GM12878 (cell line): ENCODE data around the gene TBC1D32. TPM values are rescaled to one million over a fixed set of nuclear protein-coding genes. Genes with fewer than 3 reads are reported as not detected.

Experiments
- ATAC-seq: fragments of 200-7000 bp; cut with Tn5 transposase; 3 replicates; pipeline ENCODE4 v1.9.1; 2020; ENCODE audit warnings: mild to moderate bottlenecking, moderate library complexity
- BruUV-seq: library from RNA; stranded (reverse); fragments of 400-500 nt; replicated peaks from 2 replicates; lab custom pipeline; 2021; lab: Mats Ljungman, UMichigan
- CTCF ChIA-PET: fragments of 300-600 bp; sonication (Branson Sonifier 250); formaldehyde crosslinking; extraction: SDS; loops from one replicate; lab custom pipeline; 2021; ENCODE audit warnings: inconsistent platforms; lab: Yijun Ruan, JAX
- POLR2A ChIA-PET: fragments of 350-600 bp; formaldehyde crosslinking; extraction: SDS; loops from one replicate; lab custom pipeline; 2021; ENCODE audit warnings: inconsistent platforms; lab: Charles Lee
- RAD21 ChIA-PET: fragments of 300-600 bp; sonication (Branson Sonifier 250); formaldehyde crosslinking; loops from one replicate; lab custom pipeline; 2023; ENCODE audit warnings: antibody characterized with exemption; ENCODE audit not compliant: unreplicated experiment; lab: Charles Lee
- SMC1A ChIA-PET: fragments of 300-600 bp; sonication (Branson Sonifier 250); formaldehyde crosslinking; loops from one replicate; lab custom pipeline; 2023; ENCODE audit not compliant: unreplicated experiment, uncharacterized antibody; lab: Charles Lee
- DNase-seq: peaks from one replicate; pipeline ENCODE4 v3.0.0-alpha.2; 2011; ENCODE audit warnings: low read depth, low spot score
- FAIRE-seq: peaks from 3 replicates; lab custom pipeline; 2011; peaks lifted over from hg19 to GRCh38; lab: Jason Lieb, UNC
- H2AFZ ChIP-seq: 2 replicates; pipeline ENCODE4 v1.6.0; 2011; ENCODE audit warnings: low read depth, low read length, control low read depth; ENCODE audit not compliant: control insufficient read depth
- H3K27ac ChIP-seq: 2 replicates; pipeline ENCODE4 v1.5.1; 2011; ENCODE audit warnings: control low read depth; ENCODE audit not compliant: control insufficient read depth, insufficient read depth
- H3K27me3 ChIP-seq, 2 experiments: replicated peaks in 1 of 2; 2 replicates each; pipeline versions ENCODE4 v1.6.0 to v1.6.1; 2011; ENCODE audit warnings: low read length in 1 of 2; ENCODE audit not compliant: control insufficient read depth in 2 of 2, insufficient read depth in 2 of 2
- H3K36me3 ChIP-seq, 2 experiments: 2 replicates each; pipeline ENCODE4 v1.5.1; 2011; ENCODE audit warnings: low read length in 1 of 2; ENCODE audit not compliant: control insufficient read depth in 2 of 2, insufficient read depth in 2 of 2
- H3K4me1 ChIP-seq: 2 replicates; pipeline ENCODE4 v1.6.1; 2011; ENCODE audit warnings: mild to moderate bottlenecking, low read length, moderate library complexity, mixed read lengths; ENCODE audit not compliant: control insufficient read depth, insufficient read depth
- H3K4me2 ChIP-seq: 2 replicates; pipeline ENCODE4 v1.6.0; 2011; ENCODE audit warnings: control low read depth; ENCODE audit not compliant: control insufficient read depth, insufficient read depth
- H3K4me3 ChIP-seq: fragments of 200-600 bp; sonication (generic); 2 replicates; pipeline ENCODE4 v1.5.1; 2016
- H3K79me2 ChIP-seq: 2 replicates; pipeline ENCODE4 v1.6.0; 2011; ENCODE audit warnings: low read length; ENCODE audit not compliant: control insufficient read depth, insufficient read depth
- H3K9ac ChIP-seq: 2 replicates; pipeline ENCODE4 v1.8.0; 2011; ENCODE audit warnings: low read length, control low read depth, mixed read lengths; ENCODE audit not compliant: control insufficient read depth, insufficient read depth
- H3K9me3 ChIP-seq: replicated peaks from 3 replicates; pipeline ENCODE4 v1.5.1; 2011; ENCODE audit warnings: mild to moderate bottlenecking, low read length; ENCODE audit not compliant: control insufficient read depth, insufficient read depth
- H4K20me1 ChIP-seq: 2 replicates; pipeline ENCODE4 v1.6.0; 2011; ENCODE audit not compliant: control insufficient read depth, insufficient read depth
- ATF2 ChIP-seq: IDR thresholded peaks from 2 replicates; pipeline ENCODE4 v1.6.1; 2012; ENCODE audit warnings: low read length, inconsistent platforms
- CEBPB ChIP-seq, 2 experiments: fragments of 150-350 bp in 1 of 2; IDR thresholded peaks; 2 replicates each; pipeline ENCODE4 v1.6.1; 2012 to 2014; ENCODE audit warnings: low read depth in 2 of 2, low read length in 2 of 2, borderline replicate concordance in 1 of 2, inconsistent platforms in 1 of 2
- EZH2 ChIP-seq: IDR thresholded peaks from 2 replicates; pipeline ENCODE4 v1.6.1; 2012; ENCODE audit warnings: low read depth, mild to moderate bottlenecking, control low read depth, inconsistent platforms, low read length, borderline replicate concordance; ENCODE audit not compliant: control insufficient read depth
- HCFC1 ChIP-seq: fragments of 150-350 bp; IDR thresholded peaks from 2 replicates; pipeline ENCODE4 v1.6.1; 2014; ENCODE audit warnings: low read length
- NR2F1 ChIP-seq: fragments of 450-650 bp; conservative IDR thresholded peaks from 2 replicates; pipeline ENCODE4 v1.6.1; 2017; ENCODE audit warnings: mild to moderate bottlenecking
- PKNOX1 ChIP-seq: fragments of 450-650 bp; IDR thresholded peaks from 2 replicates; pipeline ENCODE4 v1.6.1; 2016; ENCODE audit warnings: mild to moderate bottlenecking
- POU2F2 ChIP-seq: IDR thresholded peaks from 3 replicates; pipeline ENCODE4 v1.6.1; 2011; ENCODE audit warnings: low read depth, mild to moderate bottlenecking, low read length, borderline replicate concordance
- RAD21 ChIP-seq: IDR thresholded peaks from 2 replicates; pipeline ENCODE4 v1.6.1; 2011; ENCODE audit warnings: mild to moderate bottlenecking, low read depth, low read length, moderate library complexity; ENCODE audit not compliant: insufficient read depth
- TCF7 ChIP-seq: IDR thresholded peaks from 2 replicates; pipeline ENCODE4 v1.6.1; 2014; ENCODE audit warnings: antibody characterized with exemption, borderline replicate concordance
- ZNF687 ChIP-seq: fragments of 450-650 bp; IDR thresholded peaks from 2 replicates; pipeline ENCODE4 v1.6.1; 2017; ENCODE audit warnings: mild to moderate bottlenecking, moderate library complexity
- WGBS: methylation state at CpG from one replicate; pipeline ENCODE4 v1.1.6; 2016; ENCODE audit warnings: low lambda C conversion rate; ENCODE audit not compliant: insufficient replicate concordance, insufficient coverage; ENCODE audit errors: missing lambda C conversion rate; 5-methylcytosine and 5-hydroxymethylcytosine counted together
- in situ Hi-C: fragments of 300-500 bp; cut with MboI; formaldehyde crosslinking; loops from 9 replicates; pipeline ENCODE4 v1.14.3; 2018; ENCODE audit warnings: mixed read lengths
- intact Hi-C: fragments of 100-400 bp; cut with micrococcal nuclease; formaldehyde crosslinking; loops from one replicate; pipeline ENCODE4 v1.14.2; 2022; ENCODE audit not compliant: unreplicated experiment
- polyA plus RNA-seq, 11 experiments: library from polyadenylated mRNA; depleted of rRNA in 4 of 11; unstranded in 6 of 11; stranded (reverse) in 5 of 11; fragments of >200 nt; fragmentation: Nextera tagmentation in 4 of 11; fragmentation: Illumina TruSeq in 1 of 11; extraction: Ambion mirVana in 4 of 11; extraction: Trizol in 1 of 11; gene quantifications; 1 replicate in 1 of 11; 2 replicates in 10 of 11; pipeline versions ENCODE4 v1.2.1 to v1.2.3, GENCODE V29; 2011 to 2016; ENCODE audit warnings: inconsistent platforms in 2 of 11, missing spikeins in 2 of 11, low read depth in 1 of 11
- total RNA-seq, 4 experiments: library from RNA; depleted of rRNA in 3 of 4; stranded (reverse); fragments of >200 nt in 3 of 4; fragmentation: Illumina TruSeq in 1 of 4; extraction: Trizol in 1 of 4; gene quantifications; 2 replicates each; pipeline versions ENCODE4 v1.2.1 to v1.2.3, GENCODE V29; 2013 to 2021
- TF ChIP-seq, protein P1 (sequence below): fragments of 450-650 bp; IDR thresholded peaks from 2 replicates; pipeline ENCODE4 v1.6.1; 2017; ENCODE audit warnings: mild to moderate bottlenecking, low read depth, inconsistent platforms; ENCODE audit not compliant: poor library complexity, severe bottlenecking

TBC1D32 gene
- total and polyA plus RNA-seq, 10 of the 15 experiments (the other 5 are each of a cell fraction or from before 2014, with no cell fraction given): 2.2 to 10.2 (median 4.1) TPM

DNA sequence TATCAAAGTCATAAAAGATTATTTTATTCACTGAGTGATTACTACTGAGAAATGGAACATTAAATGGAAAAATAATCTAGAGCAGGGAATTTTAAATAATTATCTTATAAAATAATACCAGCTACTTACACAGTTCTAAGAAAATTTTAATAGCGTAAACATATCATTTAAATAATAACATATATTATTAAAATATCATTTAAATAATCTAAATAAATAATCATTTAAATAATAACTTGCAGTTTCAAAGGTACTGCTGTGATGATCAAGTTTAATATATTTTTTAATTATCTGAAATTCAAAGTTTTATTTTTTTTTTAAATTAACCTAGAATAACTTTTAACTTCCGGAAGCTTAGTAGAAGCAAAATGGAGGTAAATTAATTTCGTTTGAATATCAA lies 301.2 kb downstream of the TBC1D32 start (continued):
- TF ChIP-seq ZNF687: no peak
- TF ChIP-seq POU2F2: no peak
- TF ChIP-seq ATF2: no peak
- no peak for TF ChIP-seq HCFC1
- TF ChIP-seq TCF7: no peak

DNA sequence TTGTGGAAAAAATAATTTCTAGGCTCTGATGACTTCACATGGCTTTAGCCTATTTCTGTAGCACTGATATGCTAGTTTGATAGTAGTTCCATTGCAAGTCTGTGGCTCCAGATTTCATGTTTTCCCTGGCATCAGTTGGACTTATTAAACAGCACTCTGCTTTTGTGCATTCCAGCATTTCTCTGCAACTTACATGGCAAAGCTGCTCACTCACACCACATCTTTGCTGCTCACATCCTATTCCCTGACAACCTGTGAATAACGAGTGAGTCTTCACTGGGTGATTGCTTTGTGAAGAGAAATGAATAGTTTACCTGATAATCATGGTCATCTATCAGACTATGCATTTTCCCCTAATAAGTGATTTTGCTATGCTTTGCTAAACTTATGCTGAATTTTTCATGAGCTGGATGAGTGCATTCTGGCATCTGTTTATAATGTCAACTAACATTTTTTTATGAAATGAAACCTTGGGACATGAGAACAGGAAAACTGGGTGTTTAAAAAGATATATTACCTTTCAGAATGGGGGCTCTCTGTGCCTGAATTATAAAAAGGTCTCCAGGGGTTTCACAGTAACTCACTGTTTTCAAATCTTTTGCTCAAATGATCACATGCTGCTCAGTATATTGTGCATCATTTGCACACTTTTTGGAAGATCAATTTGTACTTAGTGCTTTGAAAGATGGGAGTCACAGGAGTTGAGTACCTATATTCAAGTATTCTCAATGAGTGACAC lies 301.8 kb downstream of the TBC1D32 start:
- in situ Hi-C loops: no loop called here
- Histone ChIP-seq H3K9me3 (no peaks in the 10 kb centered on the region), H3K4me2 (no peak overlapping the region), H3K27me3 (no peaks in the 10 kb centered on the region), H4K20me1 (no peaks in the 10 kb centered on the region), H3K36me3 (no peaks in the 10 kb centered on the region), H2AFZ (no peak overlapping the region), H3K9ac (no peak overlapping the region), H3K27ac (no peak overlapping the region), H3K79me2 (no peaks in the 10 kb centered on the region), H3K4me1 (no peaks in the 10 kb centered on the region), H3K4me3 (no peak overlapping the region)
- FAIRE-seq (no peak), ATAC-seq (no peak), DNase-seq (no peak)
- intact Hi-C loops: no loop called here
- TF ChIP-seq, protein P1, sequence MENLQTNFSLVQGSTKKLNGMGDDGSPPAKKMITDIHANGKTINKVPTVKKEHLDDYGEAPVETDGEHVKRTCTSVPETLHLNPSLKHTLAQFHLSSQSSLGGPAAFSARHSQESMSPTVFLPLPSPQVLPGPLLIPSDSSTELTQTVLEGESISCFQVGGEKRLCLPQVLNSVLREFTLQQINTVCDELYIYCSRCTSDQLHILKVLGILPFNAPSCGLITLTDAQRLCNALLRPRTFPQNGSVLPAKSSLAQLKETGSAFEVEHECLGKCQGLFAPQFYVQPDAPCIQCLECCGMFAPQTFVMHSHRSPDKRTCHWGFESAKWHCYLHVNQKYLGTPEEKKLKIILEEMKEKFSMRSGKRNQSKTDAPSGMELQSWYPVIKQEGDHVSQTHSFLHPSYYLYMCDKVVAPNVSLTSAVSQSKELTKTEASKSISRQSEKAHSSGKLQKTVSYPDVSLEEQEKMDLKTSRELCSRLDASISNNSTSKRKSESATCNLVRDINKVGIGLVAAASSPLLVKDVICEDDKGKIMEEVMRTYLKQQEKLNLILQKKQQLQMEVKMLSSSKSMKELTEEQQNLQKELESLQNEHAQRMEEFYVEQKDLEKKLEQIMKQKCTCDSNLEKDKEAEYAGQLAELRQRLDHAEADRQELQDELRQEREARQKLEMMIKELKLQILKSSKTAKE: no peak
- no peak for TF ChIP-seq RAD21
- TF ChIP-seq NR2F1: no peak
- TF ChIP-seq EZH2: no peak
- TF ChIP-seq PKNOX1: no peak
- no peak for TF ChIP-seq CEBPB (IDR thresholded peaks at IDR 0.05; ENCODE audit: borderline replicate concordance in 1 of 2, low read depth in 2 of 2, low read length in 2 of 2)
- ChIA-PET POLR2A (no interaction called here), RAD21 (no interaction called here), SMC1A (no interaction called here), CTCF (interaction anchor here (1.8 kb wide), 1 partner anchor 273 kb away, joined by 3 read pairs; no protein-coding TSS in a partner anchor)
- 11% methylated on average over 1 of the region's 1 CpG for WGBS
- no TSS peak for BruUV-seq
